ENCODE measurements around the gene DEAF1.

GRCh38 chr11:705646-706438 is 10.8 kb upstream of the DEAF1 start, which contains the start of gene EPS8L2:
- TF ChIP-seq CTCF (IDR thresholded peaks at IDR 0.05 in 4 of 5, conservative IDR thresholded peaks at IDR 0.05 in 1 of 5) (no peak), POLR2A (IDR thresholded peaks at IDR 0.05) (no peak)

All from gastrocnemius medialis (tissue), 4 donors.